ENCODE results near the gene ZDHHC11B. TPM values are rescaled to one million over a fixed set of nuclear protein-coding genes. Genes with fewer than 3 reads are reported as not detected.

Gene ZDHHC11B
- total RNA-seq, 6 experiments from 2014 or later: 0.56 to 5.1 (median 2.8) TPM

DNA sequence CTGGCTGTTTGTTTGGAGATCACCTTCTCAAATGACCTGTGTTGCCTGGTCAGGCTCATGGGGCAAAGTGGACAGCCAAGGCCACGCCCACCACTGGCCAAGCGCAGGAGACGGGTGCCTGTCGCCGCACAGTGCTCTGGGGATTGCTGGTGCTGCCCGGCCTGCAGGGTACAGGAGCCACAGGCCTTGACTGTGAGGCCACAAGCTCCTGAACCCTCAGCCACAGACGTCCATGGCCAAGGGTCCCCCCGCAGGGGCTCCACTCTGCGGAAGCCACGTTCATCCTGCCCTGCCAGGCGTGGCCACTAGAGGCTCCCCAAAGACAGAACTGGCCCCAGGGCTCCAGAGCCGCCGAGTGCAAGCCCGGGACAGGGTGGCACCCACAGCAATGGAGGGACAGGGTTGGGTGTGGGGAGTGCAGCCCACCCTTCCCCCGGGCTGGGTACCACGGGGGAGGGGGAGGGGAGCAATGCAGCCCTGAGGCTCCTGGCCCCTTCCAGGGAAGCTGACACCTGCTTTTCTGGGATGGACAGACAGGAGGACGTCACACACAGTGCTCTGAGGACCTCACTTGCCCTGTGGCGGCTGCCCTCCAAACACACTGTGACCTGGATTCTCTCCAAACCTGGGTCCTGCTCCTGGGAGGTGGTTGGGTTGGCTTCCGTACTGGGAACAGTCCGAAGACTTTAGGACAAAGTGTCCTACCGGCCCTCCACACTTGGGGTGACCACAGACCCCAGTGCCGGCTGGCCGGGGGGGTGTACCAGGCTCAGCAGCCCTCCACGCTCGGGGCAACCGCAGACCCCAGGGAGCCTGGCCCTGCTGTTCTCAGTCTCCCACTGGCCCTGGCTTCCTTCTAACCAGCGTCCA, 112.8 kb downstream of the ZDHHC11B start:
- intact Hi-C loops (cut with DNase I): loop anchor here in 1 of 2 donors (5.0 kb wide), 1 partner anchor 236 kb away; no protein-coding TSS in a partner anchor
- ATAC-seq: peak; percentile 62 to 82 (median 76)
- H3K27me3 ChIP-seq: no peaks in the 10 kb centered on the region
- 0% methylated on average over 4 of the region's 27 CpGs for WGBS (ENCODE audit: insufficient coverage, low coverage, low lambda C conversion rate, missing lambda C conversion rate)
- H3K4me1 ChIP-seq: peaks cover 0 to 42% (median 26%) of the 10 kb centered on the region in 4 donors
- H3K4me3 ChIP-seq: peak overlapping the region in 1 of 3 donors; percentile 41
- TF ChIP-seq CTCF (IDR thresholded peaks at IDR 0.05): peak; percentile 90 to 96 (median 94)
- no peak for TF ChIP-seq POLR2A (IDR thresholded peaks at IDR 0.05)
- no peaks in the 10 kb centered on the region for H3K36me3 ChIP-seq
- peak overlapping the region in 2 of 3 donors; percentile 65 to 86 for H3K27ac ChIP-seq
- DNase-seq: peak; percentile 77 to 87 (median 87)
- H3K9me3 ChIP-seq: no peaks in the 10 kb centered on the region

GRCh38 chr5:670396-671270, 113.9 kb downstream of the ZDHHC11B start:
- intact Hi-C loops (cut with DNase I): loop anchor here in 1 of 2 donors (5.0 kb wide), 1 partner anchor 237 kb away; no protein-coding TSS in a partner anchor
- TF ChIP-seq CTCF (IDR thresholded peaks at IDR 0.05) (no peak), POLR2A (IDR thresholded peaks at IDR 0.05) (no peak)
- Histone ChIP-seq H3K27ac (peak overlapping the region in 2 of 3 donors; percentile 65 to 86), H3K27me3 (no peaks in the 10 kb centered on the region), H3K4me3 (no peak overlapping the region), H3K4me1 (peaks cover 0 to 42% (median 26%) of the 10 kb centered on the region in 4 donors), H3K36me3 (no peaks in the 10 kb centered on the region), H3K9me3 (no peaks in the 10 kb centered on the region)
- no peak for ATAC-seq
- peak in 1 of 3 donors; percentile 54 for DNase-seq
- WGBS (ENCODE audit: insufficient coverage, low coverage, low lambda C conversion rate, missing lambda C conversion rate): 17% methylated on average over 2 of the region's 33 CpGs

DNA sequence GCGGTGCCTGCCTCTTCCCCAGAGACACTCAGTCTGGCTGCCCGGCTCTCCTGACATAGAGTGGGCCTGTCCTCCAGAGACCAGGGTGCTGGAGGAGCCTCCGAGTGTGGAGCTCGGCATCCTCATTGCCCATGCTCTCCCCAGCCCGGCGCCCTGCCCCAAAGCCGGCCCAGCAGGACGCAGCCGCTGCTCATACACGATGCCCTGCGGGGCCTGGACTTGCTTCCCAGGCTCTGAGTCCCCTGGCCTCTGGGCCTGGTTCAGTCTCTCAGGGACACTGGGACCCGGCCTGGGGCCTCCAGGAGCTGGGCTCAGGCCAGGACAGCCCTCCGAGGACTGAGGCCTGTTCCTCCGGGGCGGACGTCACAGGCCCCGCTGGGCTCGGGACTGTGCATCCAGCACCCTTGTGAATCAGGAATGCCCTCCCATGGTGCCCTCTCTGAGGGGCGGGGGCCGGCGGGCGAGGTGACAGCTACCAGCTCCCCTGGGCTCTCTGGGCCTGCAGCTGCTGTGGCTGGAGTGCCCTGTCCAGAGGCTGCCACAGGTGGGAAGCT, 114.6 kb downstream of the ZDHHC11B start:
- 83% methylated on average over 3 of the region's 22 CpGs for WGBS (ENCODE audit: insufficient coverage, low coverage, low lambda C conversion rate, missing lambda C conversion rate)
- Histone ChIP-seq H3K27ac (no peak overlapping the region), H3K27me3 (no peaks in the 10 kb centered on the region), H3K36me3 (no peaks in the 10 kb centered on the region), H3K9me3 (no peaks in the 10 kb centered on the region), H3K4me3 (no peak overlapping the region), H3K4me1 (peaks cover 0 to 42% (median 26%) of the 10 kb centered on the region in 4 donors)
- DNase-seq: peak in 1 of 3 donors; percentile 51
- TF ChIP-seq POLR2A (IDR thresholded peaks at IDR 0.05) (no peak), CTCF (IDR thresholded peaks at IDR 0.05) (no peak)
- intact Hi-C loops (cut with DNase I): loop anchor here in 1 of 2 donors (5.0 kb wide), 1 partner anchor 237 kb away; no protein-coding TSS in a partner anchor
- no peak for ATAC-seq

DNA sequence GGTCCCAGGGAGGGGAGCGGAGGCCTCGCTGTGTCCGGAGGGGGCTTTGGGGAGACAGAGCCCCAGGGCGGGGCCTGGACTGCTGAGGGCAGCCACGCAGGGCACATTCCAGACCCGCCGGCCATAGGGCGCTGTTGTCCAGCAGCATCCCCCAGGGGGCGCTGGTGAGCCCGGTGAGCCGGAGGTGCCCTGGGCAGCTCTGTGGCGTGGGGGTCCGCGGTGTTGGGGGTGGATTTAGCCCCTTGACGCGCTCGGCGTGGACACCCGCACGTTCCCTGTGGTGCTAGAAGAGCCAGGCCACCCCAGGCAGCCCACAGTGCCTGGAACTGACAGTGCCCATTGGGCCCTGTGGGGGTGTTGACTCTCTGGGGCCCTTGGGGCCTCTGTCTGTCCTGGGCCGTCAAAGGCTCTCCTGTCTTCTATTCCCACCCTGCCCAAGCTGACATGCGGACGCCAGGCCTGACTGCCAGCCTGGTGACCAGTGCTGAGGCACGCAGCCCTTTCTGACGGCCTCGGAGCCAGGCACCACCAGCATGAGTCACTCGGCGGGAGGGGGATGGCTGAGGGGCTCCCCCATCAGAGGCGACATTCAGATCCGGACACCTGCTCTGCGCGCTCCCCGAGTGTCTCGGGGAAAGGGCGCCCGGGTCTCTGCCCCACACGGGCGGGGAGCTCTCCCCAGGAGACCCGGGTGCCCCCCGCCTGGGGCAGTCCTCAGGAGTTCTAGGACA, 115.3 kb downstream of the ZDHHC11B start:
- no CpG with 5 or more reads among the region's 40 CpGs for WGBS (ENCODE audit: insufficient coverage, low coverage, low lambda C conversion rate, missing lambda C conversion rate)
- DNase-seq (no peak), ATAC-seq (no peak)
- H3K27me3 ChIP-seq: no peaks in the 10 kb centered on the region
- H3K4me1 ChIP-seq: peaks cover 0 to 40% (median 24%) of the 10 kb centered on the region in 4 donors
- H3K27ac ChIP-seq: no peak overlapping the region
- no peaks in the 10 kb centered on the region for H3K9me3 ChIP-seq
- H3K4me3 ChIP-seq: no peak overlapping the region
- intact Hi-C loops (cut with DNase I): no loop called here
- TF ChIP-seq POLR2A (IDR thresholded peaks at IDR 0.05): no peak
- peak; percentile 25 to 53 (median 42) for TF ChIP-seq CTCF (IDR thresholded peaks at IDR 0.05)
- no peaks in the 10 kb centered on the region for H3K36me3 ChIP-seq

All from right lobe of liver (tissue), 6 donors.